Vagina (tissue), 2 donors: Measurements from ENCODE around the gene MEF2C. TPM values are rescaled to one million over a fixed set of nuclear protein-coding genes. Genes with fewer than 3 reads are reported as not detected.

Experiments used
- DNase-seq, 2 donors: peaks; one replicate each; pipeline ENCODE4 v3.0.0-alpha.2; 2017; ENCODE audit errors: extremely low spot score in 2 of 2
- H3K27ac ChIP-seq: fragments of 200-600 bp; sonication (generic); one replicate; pipeline ENCODE4 v1.5.1; 2019
- H3K27me3 ChIP-seq: fragments of 200-600 bp; sonication (generic); one replicate; pipeline ENCODE4 v1.5.1; 2019
- H3K36me3 ChIP-seq, 2 donors: fragments of 200-600 bp; sonication (generic); one replicate each; pipeline ENCODE4 v1.5.1; 2017 to 2019
- H3K4me1 ChIP-seq: fragments of 200-600 bp; sonication (generic); one replicate; pipeline ENCODE4 v1.5.1; 2019
- H3K4me3 ChIP-seq, 2 donors: fragments of 200-600 bp; sonication (generic); 1 replicate in 1 of 2; 2 replicates in 1 of 2; pipeline ENCODE4 v1.5.1; 2016 to 2019
- H3K9me3 ChIP-seq: fragments of 200-600 bp; sonication (generic); one replicate; pipeline ENCODE4 v1.5.1; 2019
- POLR2A ChIP-seq, 2 donors: fragments of 450-650 bp; IDR thresholded peaks; one replicate each; pipeline ENCODE4 v1.6.1; 2017; ENCODE audit warnings: antibody characterized with exemption in 2 of 2, mild to moderate bottlenecking in 2 of 2, moderate library complexity in 2 of 2
- POLR2AphosphoS5 ChIP-seq, 2 donors: sonication (generic); formaldehyde crosslinking; IDR thresholded peaks; one replicate each; pipeline ENCODE4 v1.9.0; 2017; ENCODE audit warnings: antibody characterized with exemption in 2 of 2, mild to moderate bottlenecking in 2 of 2, low read depth in 1 of 2; ENCODE audit not compliant: insufficient read depth in 1 of 2
- intact Hi-C: fragments of 100-400 bp; cut with DNase I; formaldehyde crosslinking; loops from one replicate; pipeline ENCODE4 v1.15.1; 2023
- total RNA-seq: library from RNA; depleted of rRNA; stranded (reverse); fragments of >200 nt; gene quantifications from one replicate; pipeline ENCODE4 v1.2.3, GENCODE V29; 2016
- TF ChIP-seq, protein P1 (sequence below), 3 experiments: fragments of 450-650 bp in 2 of 3; fragments of 200-600 bp in 1 of 3; sonication (generic) in 1 of 3; IDR thresholded peaks; one replicate each; pipeline ENCODE4 v1.5.1; 2017 to 2019; ENCODE audit warnings: antibody characterized with exemption in 3 of 3, mild to moderate bottlenecking in 2 of 3, moderate library complexity in 2 of 3

The MEF2C gene
- total RNA-seq, 1 donor from 2014 or later, result 22.3 TPM

- no peaks in the 10 kb centered on the region for H3K27me3 ChIP-seq
- DNase-seq, result no peak
- H3K4me1 ChIP-seq, result peaks cover 9% of the 10 kb centered on the region
- intact Hi-C loops, result no loop called here
- no peak overlapping the region for H3K4me3 ChIP-seq
- no peak overlapping the region for H3K27ac ChIP-seq
- H3K9me3 ChIP-seq, result no peaks in the 10 kb centered on the region
- H3K36me3 ChIP-seq, result no peaks in the 10 kb centered on the region
- TF ChIP-seq POLR2AphosphoS5 (IDR thresholded peaks at IDR 0.05; ENCODE audit: insufficient read depth in 1 of 2, low read depth in 1 of 2) (no peak), POLR2A (IDR thresholded peaks at IDR 0.05) (no peak)
- TF ChIP-seq, protein P1, sequence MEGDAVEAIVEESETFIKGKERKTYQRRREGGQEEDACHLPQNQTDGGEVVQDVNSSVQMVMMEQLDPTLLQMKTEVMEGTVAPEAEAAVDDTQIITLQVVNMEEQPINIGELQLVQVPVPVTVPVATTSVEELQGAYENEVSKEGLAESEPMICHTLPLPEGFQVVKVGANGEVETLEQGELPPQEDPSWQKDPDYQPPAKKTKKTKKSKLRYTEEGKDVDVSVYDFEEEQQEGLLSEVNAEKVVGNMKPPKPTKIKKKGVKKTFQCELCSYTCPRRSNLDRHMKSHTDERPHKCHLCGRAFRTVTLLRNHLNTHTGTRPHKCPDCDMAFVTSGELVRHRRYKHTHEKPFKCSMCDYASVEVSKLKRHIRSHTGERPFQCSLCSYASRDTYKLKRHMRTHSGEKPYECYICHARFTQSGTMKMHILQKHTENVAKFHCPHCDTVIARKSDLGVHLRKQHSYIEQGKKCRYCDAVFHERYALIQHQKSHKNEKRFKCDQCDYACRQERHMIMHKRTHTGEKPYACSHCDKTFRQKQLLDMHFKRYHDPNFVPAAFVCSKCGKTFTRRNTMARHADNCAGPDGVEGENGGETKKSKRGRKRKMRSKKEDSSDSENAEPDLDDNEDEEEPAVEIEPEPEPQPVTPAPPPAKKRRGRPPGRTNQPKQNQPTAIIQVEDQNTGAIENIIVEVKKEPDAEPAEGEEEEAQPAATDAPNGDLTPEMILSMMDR (IDR thresholded peaks at IDR 0.05), result no peak
These were observed 113.8 kb downstream of the MEF2C start for GRCh38 chr5:88769165-88769564.

DNA sequence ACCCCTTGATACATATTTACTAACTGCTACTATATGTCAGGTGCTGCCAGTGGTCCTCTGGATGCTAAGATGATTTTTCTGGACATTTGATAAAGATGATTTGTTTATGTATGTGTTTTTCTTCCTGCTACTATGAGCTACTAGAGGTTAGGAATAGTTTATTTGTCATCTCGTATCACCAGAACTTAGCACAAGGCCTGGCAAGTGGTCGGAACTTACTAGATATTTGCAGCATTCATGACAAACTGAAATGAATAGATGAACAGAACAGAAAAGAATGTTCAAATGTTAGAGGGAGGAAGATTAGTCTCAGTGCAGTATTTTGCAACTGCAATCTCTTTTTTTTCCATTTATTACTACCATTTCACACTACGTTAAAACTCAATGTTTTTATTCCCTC lies 114.6 kb downstream of the MEF2C start:
- no peak overlapping the region for H3K4me3 ChIP-seq
- TF ChIP-seq POLR2A (IDR thresholded peaks at IDR 0.05) (no peak), POLR2AphosphoS5 (IDR thresholded peaks at IDR 0.05; ENCODE audit: insufficient read depth in 1 of 2, low read depth in 1 of 2) (no peak)
- TF ChIP-seq, protein P1 (IDR thresholded peaks at IDR 0.05), result no peak
- H3K36me3 ChIP-seq, result no peaks in the 10 kb centered on the region
- no peaks in the 10 kb centered on the region for H3K27me3 ChIP-seq
- DNase-seq, result no peak
- H3K9me3 ChIP-seq, result no peaks in the 10 kb centered on the region
- peaks cover 9% of the 10 kb centered on the region for H3K4me1 ChIP-seq
- intact Hi-C loops, result no loop called here
- H3K27ac ChIP-seq, result no peak overlapping the region

GRCh38 chr5:88765798-88766197 lies 117.2 kb downstream of the MEF2C start:
- H3K27me3 ChIP-seq, result no peaks in the 10 kb centered on the region
- intact Hi-C loops, result no loop called here

GRCh38 chr5:88765171-88765570 lies 117.8 kb downstream of the MEF2C start:
- Histone ChIP-seq H3K27me3 (no peaks in the 10 kb centered on the region), H3K36me3 (peaks cover 0 to 1% of the 10 kb centered on the region in 2 donors), H3K4me1 (peaks cover 9% of the 10 kb centered on the region), H3K9me3 (no peaks in the 10 kb centered on the region), H3K27ac (no peak overlapping the region), H3K4me3 (no peak overlapping the region)
- intact Hi-C loops, result no loop called here
- TF ChIP-seq POLR2AphosphoS5 (IDR thresholded peaks at IDR 0.05; ENCODE audit: insufficient read depth in 1 of 2, low read depth in 1 of 2), result no peak
- no peak for TF ChIP-seq POLR2A (IDR thresholded peaks at IDR 0.05)
- TF ChIP-seq, protein P1 (IDR thresholded peaks at IDR 0.05), result no peak
- DNase-seq, result no peak

More at GRCh38 chr5:88765798-88766197, 117.2 kb downstream of the MEF2C start:
- H3K4me3 ChIP-seq, result no peak overlapping the region
- TF ChIP-seq POLR2A (IDR thresholded peaks at IDR 0.05) (no peak), POLR2AphosphoS5 (IDR thresholded peaks at IDR 0.05; ENCODE audit: insufficient read depth in 1 of 2, low read depth in 1 of 2) (no peak)
- TF ChIP-seq, protein P1 (IDR thresholded peaks at IDR 0.05), result no peak
- H3K27ac ChIP-seq, result no peak overlapping the region
- no peaks in the 10 kb centered on the region for H3K36me3 ChIP-seq
- H3K9me3 ChIP-seq, result no peaks in the 10 kb centered on the region
- no peak for DNase-seq
- peaks cover 9% of the 10 kb centered on the region for H3K4me1 ChIP-seq

DNA sequence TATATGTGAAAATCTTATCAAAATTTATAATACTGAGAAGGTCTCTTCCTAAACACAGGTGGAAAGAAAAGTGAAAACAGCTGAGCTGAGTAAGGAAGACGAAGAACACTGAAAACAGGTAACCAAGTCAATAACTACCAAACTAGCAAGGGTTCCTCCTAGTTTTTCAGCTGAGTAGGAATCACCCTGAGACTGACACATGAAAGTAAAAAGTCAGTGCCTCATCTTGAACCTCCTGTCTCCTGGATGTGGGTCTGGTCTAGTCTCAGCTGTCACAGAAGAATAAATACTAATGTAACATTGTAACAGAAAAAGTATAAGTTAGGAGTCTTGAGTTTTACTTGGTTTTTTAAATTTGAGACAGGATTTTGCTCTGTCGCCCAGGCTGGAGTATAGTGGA lies 121.0 kb downstream of the MEF2C start:
- Histone ChIP-seq H3K4me1 (no peaks in the 10 kb centered on the region), H3K36me3 (peaks cover 0 to 7% of the 10 kb centered on the region in 2 donors), H3K9me3 (no peaks in the 10 kb centered on the region), H3K27ac (no peak overlapping the region), H3K27me3 (no peaks in the 10 kb centered on the region), H3K4me3 (no peak overlapping the region)
- DNase-seq, result no peak
- TF ChIP-seq POLR2AphosphoS5 (IDR thresholded peaks at IDR 0.05; ENCODE audit: insufficient read depth in 1 of 2, low read depth in 1 of 2) (no peak), POLR2A (IDR thresholded peaks at IDR 0.05) (no peak)
- TF ChIP-seq, protein P1 (IDR thresholded peaks at IDR 0.05), result no peak
- intact Hi-C loops, result no loop called here
